NT2/D1 (cell line): ENCODE measurements around the gene ARID1B.

Experiments
- DNase-seq: peaks from one replicate; pipeline ENCODE4 v3.0.0-alpha.2; 2011; ENCODE audit warnings: low read depth, low spot score
- H3K27me3 ChIP-seq: 2 replicates; pipeline ENCODE4 v1.6.0; 2011; ENCODE audit warnings: mild to moderate bottlenecking; ENCODE audit not compliant: insufficient read length, insufficient read depth
- H3K36me3 ChIP-seq: 2 replicates; pipeline ENCODE4 v1.6.1; 2011; ENCODE audit warnings: mild to moderate bottlenecking, low read length, mixed read lengths; ENCODE audit not compliant: insufficient read depth, insufficient read length
- H3K4me1 ChIP-seq: 2 replicates; pipeline ENCODE4 v1.5.1; 2011; ENCODE audit not compliant: insufficient read depth, insufficient read length
- H3K4me3 ChIP-seq: 2 replicates; pipeline ENCODE4 v1.5.1; 2011; ENCODE audit warnings: low read depth; ENCODE audit not compliant: insufficient read length
- H3K9ac ChIP-seq: 2 replicates; pipeline ENCODE4 v1.6.0; 2011; ENCODE audit warnings: low read depth; ENCODE audit not compliant: insufficient read length
- H3K9me3 ChIP-seq: 2 replicates; pipeline ENCODE4 v1.5.1; 2011; ENCODE audit warnings: mild to moderate bottlenecking, low read length; ENCODE audit not compliant: insufficient read depth
- SUZ12 ChIP-seq: IDR thresholded peaks from 2 replicates; pipeline ENCODE4 v1.6.1; 2011; ENCODE audit not compliant: insufficient read length, insufficient read depth; ENCODE audit errors: extremely low read depth
- YY1 ChIP-seq: IDR thresholded peaks from 2 replicates; pipeline ENCODE4 v1.6.1; 2011; ENCODE audit not compliant: insufficient read length, insufficient read depth
- ZNF274 ChIP-seq: IDR thresholded peaks from 2 replicates; pipeline ENCODE4 v1.6.1; 2011; ENCODE audit warnings: mild to moderate bottlenecking, low read depth, low read length

ARID1B gene

GRCh38 chr6:156918647-156919046, 141.5 kb downstream of the ARID1B start:
- no peaks in the 10 kb centered on the region for H3K36me3 ChIP-seq
- TF ChIP-seq YY1 = no peak
- no peak for TF ChIP-seq ZNF274
- no peak for TF ChIP-seq SUZ12
- H3K9ac ChIP-seq = no peak overlapping the region
- H3K4me3 ChIP-seq = no peak overlapping the region
- no peaks in the 10 kb centered on the region for H3K9me3 ChIP-seq
- H3K27me3 ChIP-seq = no peaks in the 10 kb centered on the region
- DNase-seq = no peak
- H3K4me1 ChIP-seq = peaks cover 2% of the 10 kb centered on the region

- no peak for DNase-seq
- Histone ChIP-seq H3K4me1 (peaks cover 2% of the 10 kb centered on the region), H3K4me3 (no peak overlapping the region), H3K9ac (no peak overlapping the region), H3K27me3 (no peaks in the 10 kb centered on the region), H3K9me3 (no peaks in the 10 kb centered on the region), H3K36me3 (no peaks in the 10 kb centered on the region)
- TF ChIP-seq YY1 (no peak), SUZ12 (no peak), ZNF274 (no peak)
Observed at GRCh38 chr6:156919370-156919769, 142.2 kb downstream of the ARID1B start.

DNA sequence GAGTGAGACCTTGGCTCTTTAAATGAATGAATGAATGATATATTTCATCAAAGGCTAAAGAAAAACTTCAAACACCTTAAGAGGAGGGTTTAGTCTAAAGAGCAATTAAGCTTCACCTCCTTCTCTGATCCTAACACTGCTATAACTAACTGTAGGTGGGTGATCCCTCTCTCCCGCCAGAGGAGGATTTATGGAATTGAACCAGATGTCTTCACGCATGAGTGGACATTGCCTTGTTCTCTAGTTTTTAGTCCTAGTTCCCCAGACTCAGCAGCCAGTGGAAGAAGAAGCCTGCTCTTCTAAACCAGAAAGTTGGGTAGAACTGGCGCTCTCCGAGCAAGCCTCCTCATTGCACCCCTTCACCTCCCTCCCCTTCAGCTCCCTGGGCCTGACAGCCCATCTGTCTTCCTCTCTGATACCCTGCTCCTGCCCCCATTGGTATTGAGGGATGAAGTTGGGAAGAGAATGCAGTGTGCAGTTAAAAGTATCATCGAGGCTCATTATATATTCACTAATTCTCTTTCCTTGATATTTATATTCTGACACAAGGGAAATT, 142.7 kb downstream of the ARID1B start:
- Histone ChIP-seq H3K9ac (no peak overlapping the region), H3K4me3 (no peak overlapping the region), H3K4me1 (peaks cover 2% of the 10 kb centered on the region), H3K9me3 (no peaks in the 10 kb centered on the region), H3K36me3 (no peaks in the 10 kb centered on the region), H3K27me3 (no peaks in the 10 kb centered on the region)
- TF ChIP-seq ZNF274 (no peak), YY1 (no peak)
- DNase-seq = no peak

GRCh38 chr6:156924246-156924645, 147.1 kb downstream of the ARID1B start:
- TF ChIP-seq ZNF274 = no peak
- no peak for TF ChIP-seq YY1
- no peak for TF ChIP-seq SUZ12
- Histone ChIP-seq H3K9me3 (no peaks in the 10 kb centered on the region), H3K4me3 (no peak overlapping the region), H3K36me3 (no peaks in the 10 kb centered on the region), H3K27me3 (no peaks in the 10 kb centered on the region), H3K4me1 (peaks cover 2% of the 10 kb centered on the region), H3K9ac (no peak overlapping the region)
- DNase-seq = no peak

GRCh38 chr6:156925026-156925425, 147.8 kb downstream of the ARID1B start:
- Histone ChIP-seq H3K36me3 (no peaks in the 10 kb centered on the region), H3K9me3 (no peaks in the 10 kb centered on the region), H3K9ac (no peak overlapping the region), H3K27me3 (no peaks in the 10 kb centered on the region), H3K4me3 (no peak overlapping the region), H3K4me1 (no peaks in the 10 kb centered on the region)
- no peak for DNase-seq
- no peak for TF ChIP-seq SUZ12
- no peak for TF ChIP-seq YY1
- no peak for TF ChIP-seq ZNF274

GRCh38 chr6:156925718-156926607, 148.8 kb downstream of the ARID1B start:
- Histone ChIP-seq H3K36me3 (no peaks in the 10 kb centered on the region), H3K4me1 (no peaks in the 10 kb centered on the region), H3K9me3 (no peaks in the 10 kb centered on the region), H3K27me3 (no peaks in the 10 kb centered on the region), H3K4me3 (no peak overlapping the region), H3K9ac (no peak overlapping the region)
- TF ChIP-seq SUZ12 (no peak), ZNF274 (no peak), YY1 (no peak)
- no peak for DNase-seq

DNA sequence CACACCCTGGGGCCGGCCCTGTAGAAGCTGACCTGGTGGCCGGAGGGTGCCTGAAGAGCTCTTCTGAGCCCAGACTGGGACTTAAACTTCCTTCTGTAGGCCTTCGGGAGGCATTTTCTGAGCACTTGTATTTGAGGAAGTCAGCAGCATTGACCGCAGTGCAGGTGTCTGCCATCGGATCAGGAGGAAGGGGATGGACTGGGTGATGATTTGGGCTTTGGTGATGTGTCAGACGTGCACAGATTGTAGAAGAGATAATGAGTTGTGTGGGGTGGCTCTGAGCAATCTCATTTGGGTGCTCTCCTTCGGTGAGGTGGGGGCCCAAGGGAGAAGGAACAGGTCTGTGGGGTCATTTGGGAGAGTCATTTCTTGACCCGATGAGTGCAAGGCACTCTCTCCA, 150.9 kb downstream of the ARID1B start:
- Histone ChIP-seq H3K9me3 (no peaks in the 10 kb centered on the region), H3K9ac (no peak overlapping the region), H3K36me3 (no peaks in the 10 kb centered on the region), H3K4me1 (no peaks in the 10 kb centered on the region), H3K4me3 (no peak overlapping the region), H3K27me3 (no peaks in the 10 kb centered on the region)
- no peak for DNase-seq
- no peak for TF ChIP-seq ZNF274
- no peak for TF ChIP-seq YY1
- no peak for TF ChIP-seq SUZ12

GRCh38 chr6:156928972-156929371, 151.8 kb downstream of the ARID1B start:
- Histone ChIP-seq H3K9me3 (no peaks in the 10 kb centered on the region), H3K9ac (no peak overlapping the region), H3K4me1 (no peaks in the 10 kb centered on the region), H3K36me3 (no peaks in the 10 kb centered on the region), H3K27me3 (no peaks in the 10 kb centered on the region), H3K4me3 (no peak overlapping the region)
- DNase-seq = no peak
- no peak for TF ChIP-seq YY1
